ENCODE data around the gene SLC25A48.

- no peak for TF ChIP-seq CTCF (IDR thresholded peaks at IDR 0.05)
- no peak for TF ChIP-seq ZFX (IDR thresholded peaks at IDR 0.05; ENCODE audit: borderline replicate concordance)
Measured at GRCh38 chr5:135832941-135833920, 1.2 kb upstream of the SLC25A48 start.

Measured in 22Rv1 (cell line).